CD4-positive, alpha-beta T cell treated with Interleukin-1 beta for 1 hour (primary cell): ENCODE data around the gene PAQR4.
A peak's percentile ranks its signal among the peaks of the same experiment; 100 is the strongest.

Source experiments
- DNase-seq, 2 donors: peaks; one replicate each; pipeline ENCODE4 v3.0.0-alpha.2; 2020 to 2022

Gene PAQR4

DNA sequence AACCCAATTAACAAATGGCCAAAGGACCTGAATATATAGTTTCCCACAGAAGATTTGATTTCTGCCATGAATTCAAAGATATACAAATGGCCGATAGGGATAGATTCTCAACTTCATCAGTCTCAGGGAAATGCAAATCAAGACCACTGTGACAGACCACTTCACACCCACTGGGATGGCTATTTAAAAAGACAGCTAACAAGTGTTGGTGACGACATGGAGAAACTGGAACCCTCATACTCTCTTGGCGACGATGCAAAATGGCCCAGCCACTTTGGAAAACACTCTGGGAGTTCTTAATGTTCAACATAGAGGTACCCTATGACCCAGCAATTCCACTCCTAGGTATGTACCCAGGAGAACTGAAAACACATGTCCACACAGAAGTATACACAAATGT, 22.5 kb upstream of the PAQR4 start:
- no peak for DNase-seq

DNA sequence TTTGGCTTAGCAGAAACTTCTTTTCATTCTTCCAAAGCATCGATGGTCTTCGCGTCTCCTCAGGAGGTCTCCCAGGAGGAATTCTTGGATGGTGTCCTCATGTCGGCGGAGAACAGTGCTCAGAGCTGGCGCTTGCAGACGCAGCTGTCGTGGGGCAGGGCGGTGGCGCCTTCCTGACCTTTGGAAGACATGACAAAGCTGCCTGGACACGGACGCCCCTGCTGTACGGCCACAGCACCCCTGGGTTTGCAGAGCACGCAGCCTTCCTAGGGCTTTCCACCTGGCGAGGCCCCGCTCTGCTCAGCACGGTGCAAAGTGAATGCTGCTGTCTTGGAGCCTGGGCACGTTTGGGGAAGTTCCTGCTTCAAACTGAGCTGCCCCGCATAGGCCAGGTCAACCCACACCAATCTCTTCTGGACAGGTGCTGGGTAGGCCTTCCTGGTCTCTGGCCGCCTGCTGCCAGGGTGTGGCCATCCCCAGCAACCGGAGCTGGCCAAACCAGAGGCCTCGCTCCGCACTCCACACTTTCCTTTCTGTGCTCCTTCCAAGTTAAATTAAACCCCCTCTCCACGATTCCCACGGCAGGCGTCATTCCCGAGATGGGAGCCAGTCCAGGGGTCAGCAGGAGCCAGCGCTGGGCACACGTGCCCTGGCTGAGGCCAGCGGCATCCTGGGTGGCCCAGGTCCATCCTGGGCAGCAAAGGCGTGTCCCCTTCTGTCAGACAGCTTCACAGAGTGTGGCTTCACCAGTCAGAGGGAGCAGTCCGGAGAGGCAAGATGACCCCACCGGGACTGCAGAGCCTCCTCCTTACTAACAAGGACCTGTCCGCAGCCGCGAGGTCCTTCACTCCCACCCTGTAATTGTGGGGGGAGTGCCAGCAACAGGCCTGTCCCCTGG, 20.1 kb upstream of the PAQR4 start:
- no peak for DNase-seq

DNA sequence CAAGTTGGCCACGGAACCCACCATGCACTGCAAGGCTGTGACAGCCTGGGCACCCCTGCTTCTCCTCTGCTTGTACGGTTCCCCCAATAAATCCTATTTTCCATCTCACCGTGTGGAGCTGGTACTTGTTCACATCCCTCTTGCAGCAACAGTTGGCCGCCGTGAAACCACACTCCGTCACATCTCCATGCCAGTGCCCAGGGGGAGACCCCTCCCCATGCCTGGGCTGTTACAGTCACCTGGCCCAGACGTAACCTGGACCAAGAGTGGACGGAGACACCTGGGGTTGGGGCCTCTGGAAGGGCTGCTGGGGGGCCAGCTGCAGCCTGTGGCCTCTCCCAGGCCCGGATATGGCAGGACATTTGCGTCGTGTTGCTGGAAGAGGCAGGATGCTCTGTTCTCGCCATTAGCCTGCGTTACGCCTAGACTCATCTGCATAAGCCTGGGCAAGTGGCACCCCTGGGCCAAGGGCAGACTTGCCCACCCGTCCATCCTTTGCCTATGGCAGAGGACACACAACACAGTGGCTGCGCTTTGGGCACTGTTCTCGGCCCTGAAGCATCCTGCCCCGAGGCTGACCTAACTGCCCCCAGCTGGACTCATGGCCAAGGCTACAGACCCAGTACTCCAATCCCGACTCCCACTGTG, 19.3 kb upstream of the PAQR4 start:
- DNase-seq = no peak

DNA sequence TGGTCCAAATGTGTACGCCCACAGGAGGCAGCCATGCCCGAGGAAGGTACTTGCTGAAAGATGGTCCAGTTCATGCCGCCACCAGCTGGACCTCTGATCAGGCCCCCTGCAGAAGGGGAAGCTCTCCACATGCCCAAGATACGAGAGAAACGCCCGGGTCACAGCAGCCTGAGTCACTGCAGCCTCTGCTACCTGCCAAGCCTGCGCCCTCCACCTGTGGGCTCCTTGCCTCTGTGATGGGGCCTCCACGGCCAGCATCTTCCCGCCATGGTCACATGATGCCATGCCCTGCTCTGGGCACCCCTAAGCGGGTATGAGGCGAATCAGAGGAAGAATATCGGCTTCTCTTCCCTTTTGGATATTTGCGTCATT, 18.8 kb upstream of the PAQR4 start:
- no peak for DNase-seq

DNA sequence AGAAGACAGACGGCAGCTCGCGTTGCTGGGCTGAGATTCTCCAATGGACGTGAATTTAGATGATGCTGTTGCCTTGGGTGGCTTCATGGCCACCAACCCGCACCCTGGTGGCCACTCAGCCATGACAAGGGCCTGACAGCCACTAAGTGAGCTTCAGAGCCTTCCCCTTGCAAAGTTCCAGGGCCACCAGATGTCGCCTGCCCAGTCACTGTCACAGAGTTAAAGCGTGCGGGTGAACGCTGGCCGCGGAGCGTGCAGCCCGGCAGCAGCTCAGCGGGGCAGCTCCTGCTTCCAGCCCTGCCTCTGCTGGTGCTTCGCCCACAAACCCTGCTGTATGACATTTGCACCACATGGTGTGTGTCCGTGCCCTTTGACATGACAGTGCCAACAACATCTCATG, 18.4 kb upstream of the PAQR4 start:
- no peak for DNase-seq

DNA sequence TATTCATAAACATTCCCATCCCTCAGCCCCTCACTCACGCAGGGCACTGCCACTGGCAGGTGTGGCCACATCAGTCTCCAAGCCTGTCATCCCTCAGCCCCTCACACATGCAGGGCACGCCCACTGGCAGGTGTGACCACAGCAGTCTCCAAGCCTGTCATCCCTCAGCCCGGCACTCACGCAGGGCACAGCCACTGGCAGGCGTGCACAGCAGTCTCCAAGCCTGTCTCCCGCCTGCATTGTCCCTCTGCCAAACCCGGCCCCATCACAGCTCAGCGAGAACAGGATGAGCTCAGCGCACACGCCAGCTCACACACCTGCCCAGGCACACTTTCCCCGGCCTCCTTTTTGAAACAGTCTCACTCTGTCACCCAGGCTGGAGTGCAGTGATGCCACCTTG, 16.5 kb upstream of the PAQR4 start:
- no peak for DNase-seq

DNA sequence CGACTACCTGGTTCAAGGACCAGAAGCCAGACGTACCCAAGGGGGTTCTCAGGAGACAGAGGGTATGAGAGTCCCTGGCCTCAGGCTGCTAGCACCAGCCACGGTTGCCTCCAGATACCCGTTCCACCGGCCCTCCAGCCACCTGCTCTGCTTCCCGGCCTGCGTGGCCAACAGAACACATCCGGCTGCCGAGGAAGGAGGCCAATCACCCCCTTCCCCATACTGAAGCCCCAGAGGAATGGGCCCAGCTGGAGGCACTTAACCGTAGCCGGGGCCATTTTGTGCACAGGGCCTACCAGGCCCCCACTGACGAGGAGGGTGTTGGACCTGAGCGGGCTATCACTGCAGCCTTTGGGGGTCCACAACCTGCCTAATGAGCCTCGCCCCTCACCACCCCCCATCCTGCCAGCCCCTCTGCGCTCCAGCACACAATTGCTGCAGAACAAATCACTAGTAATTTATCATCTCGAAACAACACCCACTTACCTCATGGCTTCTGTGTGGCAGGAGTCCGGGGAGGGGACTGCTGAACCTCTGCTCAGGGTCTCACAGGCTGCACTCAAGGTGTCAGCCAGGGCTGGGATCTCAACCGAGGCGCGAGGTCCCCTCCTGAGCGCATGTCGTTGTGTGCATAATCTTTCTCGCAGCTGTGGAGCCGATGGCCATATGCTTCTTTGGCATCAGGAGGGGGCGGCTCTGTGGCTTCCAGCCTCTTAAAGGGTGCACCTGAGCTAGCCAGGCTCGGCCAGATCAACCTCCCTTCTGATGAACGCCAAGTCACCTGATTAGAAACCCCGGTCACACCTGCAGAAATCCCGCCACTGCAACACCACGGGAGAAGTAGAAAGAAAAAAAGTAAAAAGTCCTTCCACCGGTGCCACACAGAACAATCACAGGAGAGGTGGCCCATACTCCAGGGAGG, 15.2 kb upstream of the PAQR4 start:
- DNase-seq = no peak

DNA sequence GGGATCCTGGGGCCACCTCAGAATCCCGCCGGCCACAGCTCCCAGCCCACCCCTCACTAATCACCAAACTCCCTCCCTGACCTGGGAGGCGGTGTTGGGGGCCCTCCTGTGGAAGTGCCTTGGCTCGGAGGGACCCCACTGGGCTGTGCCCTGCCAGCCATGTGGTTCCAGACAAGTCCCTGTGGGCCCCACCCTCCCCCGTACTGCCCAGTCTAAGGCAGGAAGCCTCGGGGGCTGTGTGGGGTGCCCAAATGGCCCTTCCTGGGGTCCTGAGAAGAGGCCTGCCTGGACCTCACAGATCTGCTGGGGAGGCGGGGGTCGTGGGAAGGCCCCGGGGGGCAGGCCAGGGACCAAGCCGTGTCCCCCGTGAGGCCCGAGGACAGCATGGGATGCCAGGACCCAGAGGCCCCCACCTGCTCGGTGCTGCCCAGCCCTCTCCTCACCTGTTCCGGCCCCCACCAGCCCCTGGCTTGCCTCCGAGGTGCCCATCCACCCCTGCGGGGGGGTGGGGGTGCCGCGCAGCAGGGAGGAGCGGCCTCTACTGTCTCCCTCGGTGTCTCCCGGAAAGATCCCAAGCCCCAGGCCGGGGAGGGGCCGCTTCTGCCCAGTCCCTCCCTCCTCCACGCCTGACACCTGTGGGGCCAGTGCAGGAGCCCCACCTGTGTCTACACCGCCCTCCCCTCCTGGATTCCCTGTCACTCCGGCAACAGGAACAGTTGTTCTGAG, 14.3 kb upstream of the PAQR4 start:
- no peak for DNase-seq

DNA sequence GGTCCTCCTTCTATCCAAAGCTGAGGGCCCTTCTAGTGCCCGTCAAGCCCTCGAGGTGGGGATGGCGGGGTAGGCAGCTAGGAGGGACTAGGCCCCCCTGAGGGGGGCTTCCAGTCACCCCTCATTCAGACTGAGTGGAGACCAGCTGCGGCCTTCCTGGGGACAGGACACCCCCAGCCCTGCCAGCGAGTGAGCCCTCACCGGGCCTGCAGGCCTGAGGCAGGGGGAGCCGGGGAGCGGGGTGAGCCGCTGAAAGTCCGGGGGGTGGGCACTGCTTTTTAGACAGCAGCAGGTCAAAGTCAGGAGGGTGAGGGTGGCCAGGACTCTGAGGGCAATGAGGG, 13.7 kb upstream of the PAQR4 start:
- no peak for DNase-seq

DNA sequence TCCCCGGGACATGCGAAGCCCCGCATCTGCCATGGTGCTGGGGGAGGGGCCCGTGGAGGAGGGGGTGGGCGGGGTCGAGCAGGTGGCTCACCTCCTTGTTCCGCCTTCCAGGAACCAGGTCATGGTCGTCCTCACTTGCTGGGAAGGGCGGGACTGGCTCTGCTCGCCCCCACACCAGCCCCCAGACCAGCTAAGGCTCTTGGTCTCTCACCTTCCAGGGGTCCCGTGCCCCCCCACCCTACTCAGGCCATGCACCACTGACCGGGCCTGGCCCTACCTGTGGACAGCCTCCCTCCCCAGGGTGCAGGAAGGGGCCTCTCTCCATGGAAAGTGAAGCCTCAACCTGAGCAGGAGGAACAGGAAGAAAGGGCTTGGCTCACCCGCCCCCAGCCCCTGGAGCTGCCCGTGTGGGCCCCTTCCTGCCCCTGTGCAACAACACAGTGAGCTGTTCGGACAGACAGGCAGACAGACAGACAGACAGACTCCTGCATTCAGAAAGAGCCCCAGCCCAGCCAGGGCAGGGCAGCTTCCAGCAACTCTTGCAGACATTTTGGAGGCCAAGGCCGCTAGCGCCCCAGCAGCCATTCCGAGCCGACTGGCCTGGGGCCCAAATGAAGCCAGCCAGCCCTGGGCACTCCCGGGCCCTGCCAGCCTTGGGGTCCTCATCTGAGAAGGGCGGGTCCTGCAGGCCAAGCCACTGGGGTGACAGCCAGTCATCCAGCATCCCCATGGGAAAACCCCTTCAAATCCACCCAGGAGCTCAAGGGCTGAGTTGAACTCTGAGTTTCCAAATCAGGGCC, 13.2 kb upstream of the PAQR4 start:
- DNase-seq = no peak

DNA sequence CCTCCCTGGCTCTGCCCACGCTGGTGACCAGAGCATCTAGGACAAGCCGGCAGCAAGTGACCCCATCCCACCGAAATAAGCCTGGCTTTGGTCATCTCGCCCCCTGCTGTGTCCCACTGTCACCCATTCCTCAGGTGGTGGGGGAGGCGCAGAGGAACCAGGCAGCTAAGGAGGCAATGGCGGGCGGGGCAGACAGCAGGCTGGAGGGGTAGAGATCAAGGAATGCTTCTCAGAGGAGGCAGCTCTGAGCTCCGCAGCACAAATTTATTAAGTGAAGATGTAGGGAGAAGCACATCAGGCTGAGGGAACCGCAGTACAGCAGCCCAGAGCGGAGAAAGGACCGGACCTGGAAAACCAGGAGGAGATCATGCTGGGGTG, 12.6 kb upstream of the PAQR4 start:
- DNase-seq = no peak

DNA sequence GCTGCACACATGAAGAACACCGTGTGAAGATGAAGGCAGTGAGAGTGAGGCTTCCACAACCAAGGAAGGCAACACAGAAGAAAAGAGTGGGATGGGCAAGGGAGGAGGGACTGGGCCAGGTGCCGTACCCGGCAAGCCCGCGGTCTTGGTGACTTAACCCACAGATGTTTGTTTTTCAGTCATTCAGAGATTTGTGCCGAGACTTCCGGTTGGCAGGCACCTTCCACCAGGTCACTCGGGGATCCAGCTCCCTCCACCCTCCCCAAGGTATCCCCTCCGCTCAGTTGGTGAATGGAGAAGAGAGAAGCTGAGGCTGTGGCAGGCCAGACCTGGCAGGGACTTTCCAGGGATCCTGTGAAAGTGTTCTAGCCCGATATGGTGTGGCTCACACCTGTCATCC, 9.9 kb upstream of the PAQR4 start:
- no peak for DNase-seq

DNA sequence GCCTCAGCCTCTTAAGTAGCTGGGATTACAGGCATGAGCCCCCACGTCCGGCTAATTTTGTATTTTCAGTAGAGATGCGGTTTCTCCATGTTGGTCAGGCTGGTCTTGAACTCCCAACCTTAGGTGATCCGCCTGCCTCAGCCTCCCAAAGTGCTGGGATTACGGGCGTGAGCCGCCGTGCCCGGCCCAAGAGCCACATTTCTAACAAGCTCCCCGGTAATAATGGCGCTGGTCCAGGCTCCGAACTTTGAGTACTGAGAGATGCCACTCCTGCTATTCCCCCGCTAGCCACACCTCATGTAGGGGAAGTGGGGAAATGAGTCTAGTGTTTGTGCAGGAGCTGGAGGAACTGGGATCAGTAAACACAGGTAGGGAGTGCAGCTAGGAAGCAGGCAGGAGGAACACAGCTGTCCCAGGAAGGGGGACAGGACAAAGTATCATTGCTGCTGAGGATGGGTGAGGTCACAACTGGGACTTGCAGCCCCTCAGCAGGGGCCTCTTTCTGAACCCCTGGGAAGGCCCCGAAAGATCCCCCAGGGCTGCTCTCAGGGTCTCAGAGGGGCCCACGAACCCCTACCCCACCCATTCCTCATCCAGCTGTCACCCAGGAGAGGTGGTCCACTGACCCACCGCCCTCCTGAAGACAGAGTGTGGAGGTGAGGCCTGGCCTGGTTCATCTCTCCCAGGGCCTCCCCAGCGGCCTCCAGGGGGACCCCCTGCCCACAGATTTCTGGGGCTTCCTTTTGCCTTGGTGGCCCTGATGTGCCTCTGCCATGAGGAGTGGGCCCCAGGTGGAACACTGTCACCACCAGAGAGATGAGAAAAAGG, 8.8 kb upstream of the PAQR4 start:
- no peak for DNase-seq

DNA sequence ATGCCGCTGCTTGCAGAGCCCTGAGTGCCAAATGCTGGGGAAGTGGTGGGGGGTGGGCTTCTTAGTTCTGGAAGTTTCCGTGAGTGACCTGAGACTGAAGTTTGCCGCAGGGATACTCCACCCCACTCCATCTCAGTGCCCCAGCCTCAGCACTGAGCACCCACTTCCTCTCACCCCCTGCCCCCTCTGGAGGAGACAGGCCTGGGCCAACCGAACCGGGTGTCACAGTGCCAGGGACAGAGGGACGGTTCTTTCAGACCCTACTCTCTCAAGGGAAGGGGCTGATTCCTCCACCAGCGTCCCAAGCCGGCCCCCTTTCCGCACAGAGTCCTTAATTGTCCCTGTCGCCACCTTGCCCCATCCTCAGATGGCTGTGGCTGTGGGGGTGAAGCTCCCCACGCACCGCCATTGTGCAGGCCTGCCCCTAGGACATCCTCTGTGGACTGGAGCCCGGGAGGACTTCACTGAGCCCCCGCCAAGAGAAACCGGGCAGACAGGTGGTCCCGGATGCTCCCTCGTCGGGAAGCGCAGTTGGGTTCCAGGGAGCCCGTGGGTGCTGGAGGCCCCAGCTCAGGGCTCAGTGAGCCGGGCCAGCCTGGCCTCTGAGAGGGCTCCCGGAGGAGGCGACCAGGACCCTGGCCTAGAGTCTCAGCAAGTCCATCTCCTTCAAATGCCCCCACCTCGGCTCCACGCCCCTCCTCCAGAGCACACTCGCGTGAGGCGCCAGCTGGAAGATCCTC, 6.6 kb upstream of the PAQR4 start:
- no peak for DNase-seq

DNA sequence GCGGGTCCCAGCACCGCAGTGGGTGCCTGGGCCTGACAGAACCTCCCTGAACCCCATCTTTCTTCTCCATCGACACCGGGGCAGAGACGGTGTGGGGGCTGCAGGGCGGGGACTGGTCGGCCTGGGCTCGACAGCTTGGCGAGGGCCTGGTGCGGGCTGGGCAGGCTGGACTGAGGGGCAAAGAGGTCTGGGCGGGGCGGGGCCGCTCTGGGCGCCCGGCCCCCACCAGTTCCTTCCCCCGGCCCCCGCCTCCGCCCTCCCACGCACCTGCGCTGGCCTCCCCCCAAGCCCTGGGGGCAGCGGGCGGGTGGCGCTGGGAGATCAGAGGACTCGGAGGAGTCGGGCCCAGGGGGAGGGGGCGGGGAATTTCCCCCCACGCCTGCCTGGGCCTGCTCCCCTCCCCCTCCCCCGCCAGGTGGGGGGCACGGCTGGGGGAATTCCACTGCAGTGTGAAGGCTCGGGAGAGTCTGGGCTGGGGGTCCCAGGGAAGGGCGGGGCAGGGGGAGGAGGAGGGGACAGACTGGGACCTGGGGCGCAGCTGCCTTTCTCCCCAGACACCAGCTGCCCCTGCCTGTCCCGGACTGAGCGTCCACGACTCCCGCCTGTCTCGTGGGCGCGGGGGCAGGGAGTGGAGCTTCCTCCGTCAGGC, 6.0 kb upstream of the PAQR4 start:
- peak; percentile 57 to 60 for DNase-seq

DNA sequence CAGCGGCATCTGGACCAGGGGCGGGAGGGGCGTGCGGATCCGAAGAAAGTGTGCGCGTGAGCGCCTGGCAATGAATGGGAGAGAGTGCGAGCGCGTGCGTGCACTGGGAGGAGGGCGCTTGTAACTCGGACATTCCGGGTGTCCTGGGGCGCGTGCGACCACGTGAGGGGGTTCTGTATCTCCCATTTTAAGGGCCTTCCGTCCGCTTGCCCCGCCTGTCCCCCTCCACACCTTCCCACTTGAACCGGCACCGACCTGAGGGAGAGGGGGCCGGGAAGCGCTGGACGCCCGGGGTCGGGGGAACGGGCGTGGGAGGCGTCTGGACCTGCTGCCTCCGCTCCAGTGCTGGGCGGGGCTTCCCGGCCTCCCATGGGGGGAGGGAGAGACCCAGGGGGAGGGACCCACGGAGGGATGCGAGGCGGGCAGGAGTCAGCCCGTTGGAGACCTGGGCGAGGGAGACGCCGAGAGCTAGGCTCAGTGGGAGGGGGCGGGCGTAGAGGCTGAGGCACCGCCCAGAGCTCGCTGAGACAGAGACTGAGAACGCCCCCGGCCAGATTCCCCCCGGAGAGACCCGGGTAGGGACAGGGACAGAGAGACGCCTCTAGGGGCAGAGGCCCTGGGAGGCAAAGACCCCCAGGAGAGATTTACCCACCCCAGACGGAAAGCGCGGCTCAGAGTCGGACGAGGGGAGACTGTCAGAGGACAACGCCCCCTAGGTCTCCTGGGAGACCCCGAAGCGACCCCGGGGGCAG, 5.2 kb upstream of the PAQR4 start, which contains the start of gene KREMEN2:
KREMEN2 (plus strand) TSS at position 553 of the 752 bp plus-strand sequence. CDS start 246 bp downstream, outside the sequence.
- DNase-seq = peak; percentile 24 to 35

DNA sequence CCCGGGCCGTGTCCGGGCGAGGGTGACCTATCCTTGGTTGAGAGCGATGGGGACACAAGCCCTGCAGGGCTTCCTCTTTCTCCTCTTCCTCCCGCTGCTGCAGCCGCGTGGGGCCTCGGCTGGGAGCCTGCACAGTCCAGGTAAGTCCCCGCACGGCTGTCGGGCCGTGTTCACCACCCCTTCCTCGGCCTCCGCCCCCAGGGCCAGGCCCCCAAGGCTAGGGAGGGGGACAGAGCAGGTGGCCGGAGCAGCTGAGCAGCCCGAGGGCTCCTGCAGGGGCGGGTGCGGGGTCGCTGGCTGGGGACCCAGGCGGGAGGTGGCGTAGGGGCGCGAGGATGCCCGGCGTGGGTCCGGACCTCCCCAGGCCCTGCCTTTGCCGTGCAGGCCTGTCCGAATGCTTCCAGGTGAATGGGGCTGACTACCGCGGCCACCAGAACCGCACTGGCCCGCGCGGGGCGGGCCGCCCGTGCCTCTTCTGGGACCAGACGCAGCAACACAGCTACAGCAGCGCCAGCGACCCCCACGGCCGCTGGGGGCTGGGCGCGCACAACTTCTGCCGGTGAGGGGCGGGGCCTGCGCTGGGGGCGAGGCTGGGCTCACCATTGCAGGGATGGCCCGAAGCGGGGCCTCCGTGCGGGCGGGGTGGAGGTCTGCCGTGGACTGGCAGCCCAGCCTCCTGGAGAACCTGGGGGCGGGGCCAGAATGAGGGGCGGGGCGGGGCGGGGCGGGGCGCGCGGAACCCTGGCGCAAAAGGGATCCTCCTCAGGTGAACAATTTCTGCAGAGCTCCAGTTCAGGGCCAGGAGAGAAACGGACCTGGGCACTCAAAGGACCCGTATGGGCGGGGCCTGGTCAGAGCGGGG, 4.4 kb upstream of the PAQR4 start:
- peak; percentile 70 to 71 for DNase-seq
